Measurements from ENCODE around the gene CYTH2.

The CYTH2 gene

DNA sequence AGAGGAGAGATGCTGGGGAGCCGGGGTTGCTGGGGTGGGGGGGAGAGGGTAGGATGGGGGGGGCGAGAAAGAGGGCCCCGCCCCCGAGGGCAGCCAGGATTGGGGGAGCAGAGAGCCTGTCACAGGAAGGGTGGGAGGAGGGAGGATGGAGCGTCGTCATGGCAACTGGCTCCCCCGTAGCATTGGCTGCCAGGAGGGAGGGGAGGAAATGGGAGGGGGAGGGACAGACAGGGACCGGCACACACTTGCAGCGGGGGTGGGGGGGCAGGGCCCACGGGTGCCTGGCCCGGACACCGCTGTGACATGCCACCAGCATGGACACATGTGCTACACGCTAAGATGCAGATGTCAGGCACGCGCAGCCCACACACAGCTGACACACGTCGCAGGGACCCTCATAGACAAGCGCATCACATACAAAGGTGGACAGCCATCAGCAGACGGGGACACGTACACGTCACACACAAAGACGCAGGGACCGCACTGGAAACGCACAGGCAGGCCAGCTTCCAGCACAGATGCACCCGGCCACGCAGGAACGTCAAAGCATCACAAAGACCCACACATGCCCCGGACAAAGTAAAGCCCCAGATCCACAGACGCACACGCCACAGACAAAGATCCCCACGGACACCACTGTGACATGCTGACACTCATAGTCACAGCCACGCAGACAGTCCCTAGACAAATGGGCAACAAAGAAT, 42.8 kb downstream of the CYTH2 start, which contains the start of gene LMTK3:
TSS of gene LMTK3 (minus strand) at position 36 of the 704 bp plus-strand sequence. CDS start 259 bp downstream, outside the sequence.
- Histone ChIP-seq H2AFZ (ENCODE audit: low read depth, low read length) (peak within 1 kb of the TSS; percentile 92), H3K4me3 (ENCODE audit: low read length) (peak within 1 kb of the TSS; percentile 86), H3K4me2 (ENCODE audit: low read length) (peak within 1 kb of the TSS; percentile 81), H4K20me1 (ENCODE audit: insufficient read depth, low read length) (no peaks in the 10 kb centered on the region), H3K27ac (ENCODE audit: low read length) (no peak within 1 kb of the TSS), H3K4me1 (ENCODE audit: low read length) (peaks cover 20% of the 10 kb centered on the region), H3K36me3 (replicated peaks; ENCODE audit: low read depth, low read length) (no peaks in the 10 kb centered on the region), H3K9me3 (ENCODE audit: insufficient read depth, low read length) (no peaks in the 10 kb centered on the region), H3K9ac (ENCODE audit: low read length) (peak within 1 kb of the TSS; percentile 73), H3K27me3 (ENCODE audit: low read depth, low read length) (peaks cover 11% of the 10 kb centered on the region), H3K79me2 (ENCODE audit: low read length) (no peaks in the 10 kb centered on the region)
- no peak for TF ChIP-seq EZH2phosphoT487 (IDR thresholded peaks at IDR 0.05; ENCODE audit: low read depth)
- TF ChIP-seq, protein P1, sequence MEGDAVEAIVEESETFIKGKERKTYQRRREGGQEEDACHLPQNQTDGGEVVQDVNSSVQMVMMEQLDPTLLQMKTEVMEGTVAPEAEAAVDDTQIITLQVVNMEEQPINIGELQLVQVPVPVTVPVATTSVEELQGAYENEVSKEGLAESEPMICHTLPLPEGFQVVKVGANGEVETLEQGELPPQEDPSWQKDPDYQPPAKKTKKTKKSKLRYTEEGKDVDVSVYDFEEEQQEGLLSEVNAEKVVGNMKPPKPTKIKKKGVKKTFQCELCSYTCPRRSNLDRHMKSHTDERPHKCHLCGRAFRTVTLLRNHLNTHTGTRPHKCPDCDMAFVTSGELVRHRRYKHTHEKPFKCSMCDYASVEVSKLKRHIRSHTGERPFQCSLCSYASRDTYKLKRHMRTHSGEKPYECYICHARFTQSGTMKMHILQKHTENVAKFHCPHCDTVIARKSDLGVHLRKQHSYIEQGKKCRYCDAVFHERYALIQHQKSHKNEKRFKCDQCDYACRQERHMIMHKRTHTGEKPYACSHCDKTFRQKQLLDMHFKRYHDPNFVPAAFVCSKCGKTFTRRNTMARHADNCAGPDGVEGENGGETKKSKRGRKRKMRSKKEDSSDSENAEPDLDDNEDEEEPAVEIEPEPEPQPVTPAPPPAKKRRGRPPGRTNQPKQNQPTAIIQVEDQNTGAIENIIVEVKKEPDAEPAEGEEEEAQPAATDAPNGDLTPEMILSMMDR (IDR thresholded peaks at IDR 0.05; ENCODE audit: low read depth, low read length), result no peak

DNA sequence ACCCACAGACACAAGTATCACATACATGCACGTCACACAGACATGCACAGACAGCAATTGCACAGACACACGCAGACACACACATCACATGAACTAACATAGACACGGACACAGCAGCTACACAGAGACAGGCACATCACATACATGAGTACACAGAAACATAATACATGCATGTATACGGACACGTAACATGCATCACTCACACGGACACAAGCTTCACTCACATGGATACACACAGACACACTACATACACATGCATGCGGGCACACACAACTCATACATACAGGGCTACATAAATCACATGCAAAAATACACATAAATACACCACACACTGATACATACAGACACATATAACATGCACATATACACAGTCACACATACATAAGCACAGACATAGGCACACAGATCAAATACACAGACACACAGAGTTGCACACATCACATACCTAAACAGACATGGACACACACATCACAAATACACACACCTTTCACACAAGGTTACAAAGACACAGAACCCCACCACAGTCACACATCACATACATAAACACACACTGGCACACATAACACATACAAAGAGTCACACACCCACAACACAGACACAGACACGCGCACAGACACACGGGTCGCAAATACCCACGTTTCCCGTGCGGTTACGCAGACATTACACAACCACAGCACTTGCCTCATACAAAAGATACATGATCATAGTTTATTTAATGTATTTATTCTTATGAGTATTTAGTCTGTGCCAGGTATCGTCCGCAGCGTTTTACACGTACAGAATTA, 43.5 kb downstream of the CYTH2 start:
- Histone ChIP-seq H3K27ac (ENCODE audit: low read length) (no peak overlapping the region), H2AFZ (ENCODE audit: low read depth, low read length) (peak overlapping the region; percentile 92), H3K9me3 (ENCODE audit: insufficient read depth, low read length) (no peaks in the 10 kb centered on the region), H3K36me3 (replicated peaks; ENCODE audit: low read depth, low read length) (no peaks in the 10 kb centered on the region), H3K27me3 (ENCODE audit: low read depth, low read length) (peaks cover 11% of the 10 kb centered on the region), H3K4me3 (ENCODE audit: low read length) (peak overlapping the region; percentile 86), H4K20me1 (ENCODE audit: insufficient read depth, low read length) (no peaks in the 10 kb centered on the region), H3K9ac (ENCODE audit: low read length) (peak overlapping the region; percentile 73), H3K4me1 (ENCODE audit: low read length) (peaks cover 20% of the 10 kb centered on the region), H3K79me2 (ENCODE audit: low read length) (no peaks in the 10 kb centered on the region), H3K4me2 (ENCODE audit: low read length) (peak overlapping the region; percentile 81)
- TF ChIP-seq EZH2phosphoT487 (IDR thresholded peaks at IDR 0.05; ENCODE audit: low read depth), result no peak
- TF ChIP-seq, protein P1 (IDR thresholded peaks at IDR 0.05; ENCODE audit: low read depth, low read length), result no peak

GRCh38 chr19:48513289-48514122, 44.3 kb downstream of the CYTH2 start:
- no peaks in the 10 kb centered on the region for H4K20me1 ChIP-seq (ENCODE audit: insufficient read depth, low read length)
- H3K4me1 ChIP-seq (ENCODE audit: low read length), result peaks cover 20% of the 10 kb centered on the region
- H3K36me3 ChIP-seq (replicated peaks; ENCODE audit: low read depth, low read length), result no peaks in the 10 kb centered on the region
- TF ChIP-seq, protein P1 (IDR thresholded peaks at IDR 0.05; ENCODE audit: low read depth, low read length), result no peak
- no peak for TF ChIP-seq EZH2phosphoT487 (IDR thresholded peaks at IDR 0.05; ENCODE audit: low read depth)
- peak overlapping the region; percentile 86 for H3K4me3 ChIP-seq (ENCODE audit: low read length)
- peak overlapping the region; percentile 92 for H2AFZ ChIP-seq (ENCODE audit: low read depth, low read length)
- no peaks in the 10 kb centered on the region for H3K79me2 ChIP-seq (ENCODE audit: low read length)
- peaks cover 11% of the 10 kb centered on the region for H3K27me3 ChIP-seq (ENCODE audit: low read depth, low read length)
- H3K27ac ChIP-seq (ENCODE audit: low read length), result peak overlapping the region; percentile 31
- H3K9ac ChIP-seq (ENCODE audit: low read length), result peak overlapping the region; percentile 73
- peak overlapping the region; percentile 81 for H3K4me2 ChIP-seq (ENCODE audit: low read length)
- H3K9me3 ChIP-seq (ENCODE audit: insufficient read depth, low read length), result no peaks in the 10 kb centered on the region
